ENCODE results near the gene ATG16L2.
"Not testable (repeated sequence)": the region's sequence is repeated elsewhere in the genome, so short reads cannot be mapped to it uniquely, and the experiment has no call there.

Gene ATG16L2

DNA sequence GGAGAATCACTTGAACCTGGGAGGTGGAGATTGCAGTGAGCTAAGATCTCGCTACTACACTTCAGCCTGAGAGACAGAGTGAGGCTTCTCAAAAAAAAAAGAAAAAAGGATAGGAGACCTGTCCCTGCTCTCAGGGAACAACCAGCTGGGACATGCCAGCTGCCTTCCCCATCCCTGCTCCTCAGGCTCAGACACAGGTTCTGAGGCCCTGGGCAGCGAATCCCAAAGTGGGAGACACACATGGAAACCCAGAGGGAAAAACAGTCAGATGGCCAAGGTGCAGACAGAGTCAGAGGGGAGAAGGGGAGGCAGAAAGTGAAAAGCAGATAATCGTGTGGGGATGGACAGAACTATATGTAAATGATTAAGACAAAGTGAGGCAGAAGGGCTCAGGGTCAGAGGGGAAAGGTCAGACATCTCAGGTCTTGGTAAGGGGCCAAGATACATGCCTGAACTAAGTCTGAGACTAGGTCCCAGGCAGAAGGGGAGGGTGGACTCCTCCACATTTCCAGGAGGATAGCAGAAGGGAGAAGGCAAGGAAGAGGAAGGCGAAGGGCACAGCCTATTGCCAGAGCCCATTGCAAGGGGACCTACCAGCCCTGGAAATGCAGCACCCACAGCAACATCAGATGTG lies 34.6 kb upstream of the ATG16L2 start:
- DNase-seq = peak; percentile 60

DNA sequence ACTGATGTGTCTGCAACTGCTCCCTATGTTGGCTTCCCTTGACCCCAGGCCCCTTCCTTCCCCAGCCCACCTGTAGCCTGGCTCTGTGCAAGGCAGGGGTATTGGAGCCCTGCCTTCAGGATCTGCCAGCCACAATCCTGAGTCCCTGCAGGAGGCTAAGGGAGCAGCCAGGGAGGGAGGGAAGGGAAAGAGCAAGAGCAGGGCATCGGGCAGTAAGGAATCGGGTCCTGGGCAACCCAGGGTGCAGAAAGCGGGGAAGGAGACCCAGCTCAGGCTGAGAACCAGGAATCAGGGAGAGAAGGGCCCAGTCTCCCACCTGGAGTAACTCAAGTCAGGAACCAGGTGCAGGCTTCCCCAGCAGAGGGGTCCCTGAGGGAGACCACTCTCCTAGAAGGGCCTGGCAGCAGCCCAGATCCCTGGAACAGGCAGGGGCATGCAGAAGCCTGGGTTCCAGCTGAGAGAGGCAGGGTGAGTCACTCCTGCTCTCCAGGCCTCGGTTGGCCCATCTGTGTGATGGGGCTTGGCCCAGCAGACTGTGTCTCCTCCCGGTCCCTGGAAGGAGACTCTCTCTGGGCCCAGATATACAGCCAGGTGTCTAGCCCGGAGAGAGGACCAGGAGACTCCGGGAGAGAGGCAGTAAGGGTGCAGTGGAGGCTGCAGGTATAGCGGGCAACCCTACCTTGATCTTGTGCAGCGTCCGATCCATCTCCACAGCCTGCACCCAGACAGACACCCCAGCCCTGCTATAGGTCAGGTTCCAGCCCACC lies 33.7 kb upstream of the ATG16L2 start:
- peak; percentile 90 for DNase-seq

- DNase-seq = no peak
Measured at GRCh38 chr11:72781063-72781312, 33.2 kb upstream of the ATG16L2 start.

DNA sequence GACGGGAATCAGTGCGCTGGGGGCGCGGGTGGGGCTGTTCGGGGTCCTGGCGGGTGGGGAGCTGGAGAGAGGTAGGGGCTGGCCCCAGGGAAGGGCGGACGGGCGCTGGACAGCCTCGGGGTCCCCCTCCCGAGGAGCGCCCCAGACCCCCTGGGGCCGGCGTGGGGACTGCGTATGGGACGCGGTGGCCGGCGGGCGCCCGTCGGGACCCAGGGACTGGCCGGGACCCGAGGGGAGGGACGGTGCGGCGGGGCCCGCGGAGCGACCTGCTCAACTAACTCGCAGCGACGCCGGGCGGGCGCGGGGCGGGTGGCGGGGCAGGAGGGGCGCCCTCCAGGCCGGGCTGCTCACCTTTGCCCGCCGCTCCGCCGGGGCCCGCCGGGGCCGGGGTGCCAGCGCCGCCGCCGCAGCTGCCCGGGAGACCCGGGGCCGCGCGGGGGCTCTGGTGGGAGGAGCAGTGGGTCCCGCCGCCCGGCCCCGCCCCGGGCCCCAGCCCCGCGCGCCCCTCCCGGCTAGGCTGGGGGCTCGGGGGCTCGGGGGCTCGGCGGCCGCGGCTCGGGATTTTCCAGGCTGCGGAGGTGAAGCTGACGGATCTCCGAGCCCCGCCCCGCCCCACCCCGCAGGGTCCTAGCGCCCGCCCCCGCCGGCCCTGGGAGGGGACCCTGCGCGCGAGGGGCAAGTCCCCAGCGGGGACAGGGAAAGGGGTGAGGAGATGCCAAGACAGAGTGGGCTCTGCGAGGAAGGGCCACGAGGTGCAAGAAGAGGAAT lies 32.7 kb upstream of the ATG16L2 start:
- DNase-seq = no peak

DNA sequence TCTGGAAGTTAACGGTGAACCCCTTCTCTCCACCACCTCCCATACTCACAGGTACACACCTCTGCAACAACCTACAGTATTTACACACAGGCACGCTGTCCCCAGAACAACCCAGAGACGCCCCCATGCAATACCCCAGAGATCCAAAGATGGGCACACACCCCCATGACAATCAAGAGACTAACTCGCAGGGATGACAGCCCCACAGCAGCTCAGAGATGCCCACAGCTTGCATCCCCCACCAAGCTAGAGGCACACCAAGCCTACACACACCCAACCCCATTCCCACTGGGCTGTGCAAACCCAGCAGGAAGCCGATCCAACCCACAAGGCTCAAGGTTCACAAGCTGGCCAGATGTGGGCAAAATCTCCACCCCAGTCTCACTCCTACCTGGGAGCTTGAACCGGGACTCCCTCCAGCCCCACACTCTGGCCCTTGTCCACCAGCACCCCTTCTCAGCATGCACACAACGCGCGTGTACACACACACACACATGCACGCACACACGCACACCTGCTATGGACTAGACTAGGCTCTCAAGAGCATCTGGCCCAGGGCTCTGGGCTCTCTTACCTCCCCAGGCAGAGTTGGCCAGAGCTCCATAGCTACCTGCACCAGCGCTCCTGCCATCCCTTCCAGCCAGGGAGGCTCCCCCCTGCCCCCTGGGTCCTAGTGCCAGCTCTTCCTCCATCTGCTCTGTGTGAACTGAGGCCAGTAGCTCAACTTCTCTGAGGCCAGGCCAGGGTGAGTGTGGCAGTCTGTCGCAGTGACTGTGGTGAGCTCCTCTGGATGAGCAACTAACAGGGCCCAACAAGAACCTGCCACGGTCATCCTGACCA lies 31.9 kb upstream of the ATG16L2 start:
- DNase-seq = peak; percentile 44

- DNase-seq = no peak
Measured at GRCh38 chr11:72783144-72783905, 30.9 kb upstream of the ATG16L2 start.

DNA sequence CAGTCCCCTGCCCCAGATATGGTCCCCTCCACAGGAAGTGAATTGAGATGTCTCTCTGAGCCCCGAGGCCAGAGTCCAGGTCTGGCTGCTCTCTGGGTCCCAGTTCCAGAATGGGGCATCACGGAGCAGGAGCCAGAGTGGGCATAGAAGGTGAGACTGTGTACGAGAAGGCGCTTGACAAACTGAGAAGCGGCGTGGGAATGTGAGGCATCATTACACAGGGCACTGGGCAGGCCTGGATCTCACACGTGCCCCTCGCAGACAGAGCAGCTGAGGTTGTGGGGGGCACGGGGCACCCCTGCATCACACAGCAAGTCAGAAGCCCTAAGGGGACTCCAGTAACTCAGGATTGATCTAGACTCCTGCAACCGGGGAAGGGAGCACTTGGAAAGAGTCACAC lies 29.5 kb upstream of the ATG16L2 start:
- DNase-seq = no peak

GRCh38 chr11:72786305-72787215 lies 27.7 kb upstream of the ATG16L2 start:
- no peak for DNase-seq

DNA sequence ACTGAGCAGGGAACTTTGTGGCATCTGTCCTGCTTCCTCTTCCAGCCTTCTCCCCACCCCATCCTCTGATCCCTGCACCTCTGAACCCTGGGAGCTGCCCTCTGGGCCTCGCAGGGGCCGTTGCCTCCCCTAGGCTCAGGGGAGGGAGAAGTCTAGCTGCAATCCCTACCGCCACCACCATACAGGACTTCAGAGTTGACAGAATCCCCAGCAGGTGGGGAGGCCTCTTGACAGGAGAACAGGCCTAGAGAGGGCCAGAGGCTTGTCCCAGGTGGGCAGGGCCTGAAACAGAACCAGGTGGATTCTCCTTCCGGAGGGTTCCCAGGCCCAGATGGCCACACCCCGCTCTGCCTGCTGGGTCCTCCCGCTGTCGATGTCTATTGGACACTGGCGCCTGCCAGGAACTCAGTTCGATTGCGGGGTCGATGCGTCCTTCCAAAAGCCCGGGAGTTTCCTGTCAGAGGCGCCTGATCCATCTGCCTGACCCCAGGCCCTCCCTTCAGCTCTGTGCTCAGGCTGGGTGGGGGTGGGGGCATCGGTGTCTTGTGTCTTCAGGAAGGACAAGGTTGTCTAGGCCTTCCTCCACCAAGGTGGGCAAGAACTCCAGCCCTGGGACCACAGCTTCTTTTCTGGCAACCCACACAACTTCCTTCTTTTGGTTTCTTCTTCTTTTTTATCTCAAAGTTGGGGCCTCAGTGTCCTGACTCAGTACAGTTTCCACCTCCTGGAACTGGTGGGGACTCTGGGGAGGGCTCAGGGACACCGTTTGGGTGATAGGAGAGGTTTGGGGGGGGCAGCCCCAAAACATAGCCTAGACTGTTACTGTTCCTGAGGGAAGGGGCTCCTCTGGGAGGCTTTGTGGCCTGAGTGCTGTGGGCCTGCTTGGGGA lies 26.8 kb upstream of the ATG16L2 start:
- no peak for DNase-seq

- no peak for DNase-seq
Measured at GRCh38 chr11:72788241-72788640, 26.0 kb upstream of the ATG16L2 start.

DNA sequence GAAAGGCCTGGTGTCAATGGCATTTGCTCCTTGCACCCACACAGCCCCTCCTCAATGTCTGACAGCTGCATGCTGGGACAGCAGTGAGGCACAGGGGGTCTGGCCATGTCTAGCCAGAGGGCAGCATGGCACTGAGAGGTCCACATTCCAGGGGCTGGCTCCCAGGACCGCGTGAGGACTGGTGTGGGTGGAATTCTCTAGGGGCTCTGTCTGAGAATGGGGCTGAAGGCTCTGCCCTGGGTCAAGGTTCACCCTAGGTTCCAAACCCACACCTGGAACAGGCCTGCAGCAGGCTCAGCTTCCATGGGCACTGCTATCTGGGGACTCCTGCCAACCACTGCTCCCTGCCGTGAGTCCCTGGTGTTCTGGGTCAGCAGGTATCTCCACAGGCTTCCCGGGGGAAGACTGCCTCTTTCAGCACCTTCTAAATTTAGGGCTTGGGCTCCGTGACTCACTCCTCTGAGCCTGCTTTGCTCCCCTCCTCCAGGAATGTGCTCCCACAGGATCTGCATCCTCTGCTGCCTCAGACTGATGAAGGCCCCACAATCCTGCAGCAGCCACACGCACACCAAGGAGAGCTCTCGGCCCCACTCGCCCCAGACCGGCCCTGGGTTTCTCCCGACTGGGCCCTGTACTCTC lies 24.6 kb upstream of the ATG16L2 start:
- no peak for DNase-seq

DNA sequence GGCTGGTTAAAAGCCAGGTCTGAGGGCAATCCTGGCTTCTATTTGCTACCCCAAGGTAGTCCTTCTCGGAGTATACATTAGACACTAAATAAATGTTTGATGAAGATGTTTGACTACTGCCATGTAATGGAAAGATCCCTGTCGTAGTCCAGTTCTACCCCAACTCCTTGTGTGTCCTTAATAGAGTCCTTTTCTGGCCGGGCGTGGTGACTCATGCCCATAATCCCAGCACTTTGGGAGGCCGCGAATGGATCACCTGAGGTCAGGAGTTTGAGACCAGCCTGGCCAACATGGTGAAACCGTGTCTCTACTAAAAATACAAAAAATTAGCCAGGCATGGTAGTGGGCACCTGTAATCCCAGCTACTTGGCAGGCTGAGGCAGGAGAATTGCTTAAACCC lies 23.0 kb upstream of the ATG16L2 start:
- DNase-seq = not testable (repeated sequence)

DNA sequence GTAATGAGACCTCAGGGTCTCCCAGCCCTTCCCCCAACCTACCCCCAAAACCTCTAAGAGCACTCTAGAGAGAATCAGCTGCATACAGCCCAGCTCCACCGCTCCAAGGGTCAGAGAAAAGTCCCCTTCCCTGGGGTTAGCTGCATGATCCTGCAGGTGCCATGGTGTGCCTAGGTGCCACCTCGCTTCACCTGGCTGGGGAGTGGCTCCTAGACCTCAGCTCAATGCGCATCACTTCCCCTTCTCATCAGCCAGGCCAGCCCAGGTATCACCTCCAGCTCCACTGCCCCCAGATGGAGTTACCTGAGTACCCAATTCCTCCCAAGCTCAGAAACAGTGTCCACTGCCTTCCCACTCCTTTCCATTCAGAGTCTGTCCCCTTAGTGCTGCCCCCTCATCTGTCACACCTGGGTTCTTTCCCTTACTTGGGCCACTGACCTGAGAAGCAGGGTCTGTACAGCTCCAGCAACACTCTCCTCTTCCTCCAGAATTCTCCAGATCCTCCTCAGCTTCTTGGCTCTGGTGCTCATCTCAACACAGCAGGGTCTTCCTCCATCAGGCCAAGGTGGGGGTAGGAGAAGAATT lies 21.7 kb upstream of the ATG16L2 start:
- no peak for DNase-seq

DNA sequence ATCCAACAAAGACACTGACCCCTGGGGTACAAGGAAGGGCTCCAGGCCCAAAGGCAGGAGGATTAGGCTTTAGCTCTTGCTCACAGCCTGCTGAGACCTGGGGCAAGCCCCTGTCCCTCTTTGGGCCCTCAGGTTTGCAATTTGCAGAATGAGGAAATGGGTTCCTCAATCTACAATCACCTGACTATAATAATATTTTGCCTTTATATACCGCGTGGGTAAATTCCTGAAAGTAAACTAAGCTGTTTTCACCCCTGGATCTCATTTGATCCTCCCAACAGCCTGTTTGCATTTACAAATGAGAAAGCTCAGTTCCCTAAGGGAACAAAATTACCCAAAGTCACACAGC lies 21.2 kb upstream of the ATG16L2 start:
- DNase-seq = no peak

- DNase-seq = peak; percentile 92
Measured at GRCh38 chr11:72793425-72794367, 20.5 kb upstream of the ATG16L2 start, which contains the start of gene STARD10. Gene STARD10 (minus strand): TSS chr11:72794047. CDS start chr11:72781181, 12,866 bp downstream.

DNA sequence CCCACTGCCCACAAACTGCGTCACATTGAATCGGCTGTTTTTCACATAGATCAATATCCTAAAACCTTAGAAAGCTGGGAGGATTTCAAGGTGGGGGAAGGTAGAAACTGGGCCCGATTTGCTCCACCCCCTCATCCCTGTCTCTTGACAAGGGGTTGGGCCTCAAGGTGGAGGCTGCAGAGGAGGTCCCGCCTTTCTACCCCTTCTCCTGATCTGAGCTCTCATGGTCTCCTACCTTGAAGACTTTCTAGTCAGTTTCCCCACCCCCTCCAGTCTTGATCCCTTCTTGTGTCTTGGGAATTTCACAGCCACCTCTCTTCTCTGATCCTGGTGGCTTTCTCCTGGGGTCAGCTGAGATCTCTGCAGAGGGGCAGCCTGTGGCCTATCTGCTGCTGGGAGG lies 15.8 kb upstream of the ATG16L2 start:
- DNase-seq = no peak

GRCh38 chr11:72799441-72799840 lies 14.8 kb upstream of the ATG16L2 start:
- DNase-seq = no peak

DNA sequence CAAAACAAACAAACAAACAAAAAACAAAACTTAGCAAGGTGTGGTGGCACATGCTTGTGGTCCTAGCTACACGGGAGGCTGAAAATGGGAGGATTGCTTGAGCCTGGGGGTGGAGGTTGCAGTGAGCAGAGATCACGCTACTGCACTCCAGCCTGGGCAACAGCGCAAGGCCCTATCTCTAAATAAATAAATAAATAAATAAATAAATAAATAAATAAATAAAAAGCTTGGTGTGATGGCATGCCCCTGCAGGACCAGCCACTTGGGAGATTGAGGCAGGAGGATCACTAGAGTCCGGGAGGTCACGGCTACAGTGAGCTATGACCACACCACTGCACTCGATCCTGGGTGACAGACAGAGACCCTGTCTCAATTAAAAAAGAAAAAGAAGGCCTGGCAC lies 11.4 kb upstream of the ATG16L2 start:
- no peak for DNase-seq

Data from NCI-H2171 (cell line).